Hepatocyte (in vitro differentiated cells): ENCODE data around the gene MAN1C1.

Experiments
- EZH2 ChIP-seq: fragments of 200-600 bp; sonication (generic); IDR thresholded peaks from 2 replicates; pipeline ENCODE4 v1.6.1; 2016; ENCODE audit warnings: antibody characterized with exemption, mild to moderate bottlenecking, borderline replicate concordance
- TF ChIP-seq, protein P1 (sequence below): fragments of 200-600 bp; sonication (generic); IDR thresholded peaks from 2 replicates; pipeline ENCODE4 v1.5.1; 2016; ENCODE audit warnings: antibody characterized with exemption, mild to moderate bottlenecking; ENCODE audit not compliant: poor library complexity

- TF ChIP-seq, protein P1, sequence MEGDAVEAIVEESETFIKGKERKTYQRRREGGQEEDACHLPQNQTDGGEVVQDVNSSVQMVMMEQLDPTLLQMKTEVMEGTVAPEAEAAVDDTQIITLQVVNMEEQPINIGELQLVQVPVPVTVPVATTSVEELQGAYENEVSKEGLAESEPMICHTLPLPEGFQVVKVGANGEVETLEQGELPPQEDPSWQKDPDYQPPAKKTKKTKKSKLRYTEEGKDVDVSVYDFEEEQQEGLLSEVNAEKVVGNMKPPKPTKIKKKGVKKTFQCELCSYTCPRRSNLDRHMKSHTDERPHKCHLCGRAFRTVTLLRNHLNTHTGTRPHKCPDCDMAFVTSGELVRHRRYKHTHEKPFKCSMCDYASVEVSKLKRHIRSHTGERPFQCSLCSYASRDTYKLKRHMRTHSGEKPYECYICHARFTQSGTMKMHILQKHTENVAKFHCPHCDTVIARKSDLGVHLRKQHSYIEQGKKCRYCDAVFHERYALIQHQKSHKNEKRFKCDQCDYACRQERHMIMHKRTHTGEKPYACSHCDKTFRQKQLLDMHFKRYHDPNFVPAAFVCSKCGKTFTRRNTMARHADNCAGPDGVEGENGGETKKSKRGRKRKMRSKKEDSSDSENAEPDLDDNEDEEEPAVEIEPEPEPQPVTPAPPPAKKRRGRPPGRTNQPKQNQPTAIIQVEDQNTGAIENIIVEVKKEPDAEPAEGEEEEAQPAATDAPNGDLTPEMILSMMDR = no peak
- no peak for TF ChIP-seq EZH2
Observed at GRCh38 chr1:25653558-25653957, 37.0 kb downstream of the MAN1C1 start.
